ENCODE data around the gene TNNT2. TPM values are rescaled to one million over a fixed set of nuclear protein-coding genes. Genes with fewer than 3 reads are reported as not detected.

TNNT2 gene
- total and polyA plus RNA-seq, 12 donors, result 5,905 to 31,279 (median 7,605) TPM

DNA sequence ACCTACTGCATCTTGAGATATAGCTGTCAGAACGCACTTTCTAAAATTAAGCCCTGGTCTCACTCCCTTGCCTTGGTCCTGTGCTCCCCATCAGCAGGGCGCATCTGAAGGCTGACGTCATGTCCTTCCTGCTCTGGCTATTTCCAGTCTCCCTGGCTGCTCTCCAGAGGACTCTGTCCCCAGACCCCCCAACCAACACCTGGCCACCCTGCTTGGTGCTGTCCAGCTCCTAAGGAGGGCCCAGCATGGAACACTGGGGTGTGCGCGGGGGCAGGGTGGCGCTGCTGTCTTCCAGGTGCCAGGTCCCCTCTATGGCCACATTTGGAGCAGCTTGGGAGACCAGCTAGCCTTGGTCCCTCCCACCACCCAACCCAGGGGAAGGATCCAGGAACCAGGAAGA, 8.3 kb downstream of the TNNT2 start:
- Histone ChIP-seq H3K27me3 (no peaks in the 10 kb centered on the region), H3K9me3 (no peaks in the 10 kb centered on the region), H3K27ac (peak overlapping the region; percentile 4 to 99 (median 56)), H3K4me1 (peaks cover 2 to 63% (median 19%) of the 10 kb centered on the region in 9 donors), H3K4me3 (no peak overlapping the region), H3K36me3 (peaks cover 0 to 81% (median 16%) of the 10 kb centered on the region in 9 donors)
- TF ChIP-seq, protein P1, sequence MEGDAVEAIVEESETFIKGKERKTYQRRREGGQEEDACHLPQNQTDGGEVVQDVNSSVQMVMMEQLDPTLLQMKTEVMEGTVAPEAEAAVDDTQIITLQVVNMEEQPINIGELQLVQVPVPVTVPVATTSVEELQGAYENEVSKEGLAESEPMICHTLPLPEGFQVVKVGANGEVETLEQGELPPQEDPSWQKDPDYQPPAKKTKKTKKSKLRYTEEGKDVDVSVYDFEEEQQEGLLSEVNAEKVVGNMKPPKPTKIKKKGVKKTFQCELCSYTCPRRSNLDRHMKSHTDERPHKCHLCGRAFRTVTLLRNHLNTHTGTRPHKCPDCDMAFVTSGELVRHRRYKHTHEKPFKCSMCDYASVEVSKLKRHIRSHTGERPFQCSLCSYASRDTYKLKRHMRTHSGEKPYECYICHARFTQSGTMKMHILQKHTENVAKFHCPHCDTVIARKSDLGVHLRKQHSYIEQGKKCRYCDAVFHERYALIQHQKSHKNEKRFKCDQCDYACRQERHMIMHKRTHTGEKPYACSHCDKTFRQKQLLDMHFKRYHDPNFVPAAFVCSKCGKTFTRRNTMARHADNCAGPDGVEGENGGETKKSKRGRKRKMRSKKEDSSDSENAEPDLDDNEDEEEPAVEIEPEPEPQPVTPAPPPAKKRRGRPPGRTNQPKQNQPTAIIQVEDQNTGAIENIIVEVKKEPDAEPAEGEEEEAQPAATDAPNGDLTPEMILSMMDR (IDR thresholded peaks at IDR 0.05), result no peak
- intact Hi-C loops (cut with DNase I), result no loop called here
- peak in 1 of 2 donors; percentile 72 for DNase-seq
- peak; percentile 13 to 75 (median 50) for ATAC-seq
- WGBS, 2 donors, result 17 to 31% methylated on average over 6 of the region's 6 CpGs

DNA sequence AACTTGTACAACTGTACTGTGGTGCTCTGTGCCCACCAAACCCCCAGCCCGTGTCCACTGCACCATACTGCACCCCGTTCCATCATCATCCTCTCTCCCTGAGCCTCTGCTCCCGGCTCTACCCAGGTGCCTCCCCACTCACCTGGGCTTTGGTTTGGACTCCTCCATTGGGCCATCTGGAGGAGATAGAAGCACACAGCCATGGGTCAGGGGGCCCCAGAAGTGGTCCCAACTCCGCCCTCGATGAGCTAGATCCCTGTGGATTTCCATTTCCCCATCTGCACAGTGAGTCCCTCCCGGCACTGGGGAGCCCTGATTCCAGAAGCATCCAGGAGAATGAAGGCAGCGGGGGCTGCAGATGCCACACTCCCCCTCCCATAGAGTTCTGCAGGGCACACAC, 10.8 kb downstream of the TNNT2 start:
- H3K27me3 ChIP-seq, result no peaks in the 10 kb centered on the region
- H3K9me3 ChIP-seq, result no peaks in the 10 kb centered on the region
- H3K27ac ChIP-seq, result peak overlapping the region in 1 of 10 donors; percentile 99
- peaks cover 0 to 91% (median 23%) of the 10 kb centered on the region in 9 donors for H3K36me3 ChIP-seq
- intact Hi-C loops (cut with DNase I), result no loop called here
- DNase-seq (no peak), ATAC-seq (peak in 2 of 8 donors; percentile 0 to 4)
- 64 to 70% methylated on average over 7 of the region's 7 CpGs for WGBS, 2 donors
- no peak overlapping the region for H3K4me3 ChIP-seq
- H3K4me1 ChIP-seq, result peaks cover 2 to 68% (median 24%) of the 10 kb centered on the region in 9 donors
- TF ChIP-seq, protein P1 (IDR thresholded peaks at IDR 0.05), result no peak

- H3K4me1 ChIP-seq, result peaks cover 2 to 54% (median 20%) of the 10 kb centered on the region in 9 donors
- DNase-seq (no peak), ATAC-seq (peak in 3 of 8 donors; percentile 1 to 6 (median 1))
- H3K27ac ChIP-seq, result peak overlapping the region in 5 of 10 donors; percentile 11 to 68 (median 26)
- TF ChIP-seq, protein P1 (IDR thresholded peaks at IDR 0.05), result no peak
- intact Hi-C loops (cut with DNase I), result no loop called here
- 62 to 75% methylated on average over 11 of the region's 11 CpGs for WGBS, 2 donors
- no peaks in the 10 kb centered on the region for H3K27me3 ChIP-seq
- peaks cover 0 to 96% (median 23%) of the 10 kb centered on the region in 9 donors for H3K36me3 ChIP-seq
- no peak overlapping the region for H3K4me3 ChIP-seq
- no peaks in the 10 kb centered on the region for H3K9me3 ChIP-seq
These were observed 12.2 kb downstream of the TNNT2 start for GRCh38 chr1:201365251-201365650.

GRCh38 chr1:201364808-201365105, 12.7 kb downstream of the TNNT2 start:
- Histone ChIP-seq H3K27me3 (no peaks in the 10 kb centered on the region), H3K9me3 (no peaks in the 10 kb centered on the region), H3K36me3 (peaks cover 0 to 96% (median 26%) of the 10 kb centered on the region in 9 donors), H3K27ac (peak overlapping the region in 2 of 10 donors; percentile 26 to 68), H3K4me3 (no peak overlapping the region), H3K4me1 (peaks cover 0 to 49% (median 16%) of the 10 kb centered on the region in 9 donors)
- 67 to 71% methylated on average over 6 of the region's 6 CpGs for WGBS, 2 donors
- no peak for DNase-seq
- ATAC-seq, result no peak
- TF ChIP-seq, protein P1 (IDR thresholded peaks at IDR 0.05), result no peak
- intact Hi-C loops (cut with DNase I), result loop anchor here in 4 of 10 donors (5.0 kb wide), 1 partner anchor 112 kb away; no protein-coding TSS in a partner anchor

Measured in heart right ventricle (tissue), 16 donors.